ENCODE results near the gene PBX3.
A peak's percentile ranks its signal among the peaks of the same experiment; 100 is the strongest.

Gene PBX3

GRCh38 chr9:125861405-125862058, 114.4 kb downstream of the PBX3 start:
- no peak for DNase-seq
- TF ChIP-seq POLR2A (IDR thresholded peaks at IDR 0.05; ENCODE audit: low read length) (no peak), GATA1 (IDR thresholded peaks at IDR 0.05; ENCODE audit: low read depth, low read length) (no peak)

- no peak for DNase-seq
- no peak for TF ChIP-seq POLR2A (IDR thresholded peaks at IDR 0.05; ENCODE audit: low read length)
Observed at GRCh38 chr9:125863923-125864322, 116.8 kb downstream of the PBX3 start.

- TF ChIP-seq GATA1 (IDR thresholded peaks at IDR 0.05; ENCODE audit: low read depth, low read length) (no peak), POLR2A (IDR thresholded peaks at IDR 0.05; ENCODE audit: low read length) (no peak)
- DNase-seq = no peak
Observed at GRCh38 chr9:125867751-125868415, 120.7 kb downstream of the PBX3 start.

GRCh38 chr9:125878164-125878631, 131.0 kb downstream of the PBX3 start:
- DNase-seq = no peak
- TF ChIP-seq POLR2A (IDR thresholded peaks at IDR 0.05; ENCODE audit: low read length) (no peak), GATA1 (IDR thresholded peaks at IDR 0.05; ENCODE audit: low read depth, low read length) (no peak)

GRCh38 chr9:125881042-125881441, 133.9 kb downstream of the PBX3 start:
- no peak for DNase-seq
- TF ChIP-seq GATA1 (IDR thresholded peaks at IDR 0.05; ENCODE audit: low read depth, low read length) = no peak
- no peak for TF ChIP-seq POLR2A (IDR thresholded peaks at IDR 0.05; ENCODE audit: low read length)

- TF ChIP-seq POLR2A (IDR thresholded peaks at IDR 0.05; ENCODE audit: low read length) (no peak), GATA1 (IDR thresholded peaks at IDR 0.05; ENCODE audit: low read depth, low read length) (no peak)
- DNase-seq = no peak
Observed at GRCh38 chr9:125883565-125884217, 136.5 kb downstream of the PBX3 start.

GRCh38 chr9:125884218-125884595, 137.0 kb downstream of the PBX3 start:
- DNase-seq = no peak
- no peak for TF ChIP-seq POLR2A (IDR thresholded peaks at IDR 0.05; ENCODE audit: low read length)
- TF ChIP-seq GATA1 (IDR thresholded peaks at IDR 0.05; ENCODE audit: low read depth, low read length) = no peak

GRCh38 chr9:125885405-125886034, 138.3 kb downstream of the PBX3 start:
- DNase-seq = no peak
- TF ChIP-seq GATA1 (IDR thresholded peaks at IDR 0.05; ENCODE audit: low read depth, low read length) (no peak), POLR2A (IDR thresholded peaks at IDR 0.05; ENCODE audit: low read length) (no peak)

- no peak for TF ChIP-seq POLR2A (IDR thresholded peaks at IDR 0.05; ENCODE audit: low read length)
- DNase-seq = no peak
Observed at GRCh38 chr9:125886365-125886764, 139.2 kb downstream of the PBX3 start.

- TF ChIP-seq POLR2A (IDR thresholded peaks at IDR 0.05; ENCODE audit: low read length) (no peak), GATA1 (IDR thresholded peaks at IDR 0.05; ENCODE audit: low read depth, low read length) (no peak)
- no peak for DNase-seq
Observed at GRCh38 chr9:125887172-125887571, 140.0 kb downstream of the PBX3 start.

GRCh38 chr9:125888211-125888610, 141.0 kb downstream of the PBX3 start:
- TF ChIP-seq POLR2A (IDR thresholded peaks at IDR 0.05; ENCODE audit: low read length) = no peak
- TF ChIP-seq GATA1 (IDR thresholded peaks at IDR 0.05; ENCODE audit: low read depth, low read length) = no peak
- DNase-seq = no peak

GRCh38 chr9:125889112-125889475, 141.9 kb downstream of the PBX3 start:
- TF ChIP-seq POLR2A (IDR thresholded peaks at IDR 0.05; ENCODE audit: low read length) (no peak), GATA1 (IDR thresholded peaks at IDR 0.05; ENCODE audit: low read depth, low read length) (no peak)
- peak; percentile 40 to 47 for DNase-seq

GRCh38 chr9:125889476-125890419, 142.6 kb downstream of the PBX3 start:
- DNase-seq = peak; percentile 58 to 59
- TF ChIP-seq GATA1 (IDR thresholded peaks at IDR 0.05; ENCODE audit: low read depth, low read length) = no peak
- no peak for TF ChIP-seq POLR2A (IDR thresholded peaks at IDR 0.05; ENCODE audit: low read length)
